Heart right ventricle (tissue), 16 donors: ENCODE measurements around the gene STARD4. TPM values are rescaled to one million over a fixed set of nuclear protein-coding genes. Genes with fewer than 3 reads are reported as not detected.

ENCODE experiments used
- ATAC-seq, 8 donors: fragments of 200-7000 bp; cut with Tn5 transposase; one replicate each; pipeline ENCODE4 v1.9.1; 2020; ENCODE audit warnings: mild to moderate bottlenecking in 8 of 8, moderate library complexity in 8 of 8, moderate number of reproducible peaks in 1 of 8
- DNase-seq, 2 donors: peaks; one replicate each; pipeline ENCODE4 v3.0.0-alpha.2; 2020
- H3K27ac ChIP-seq, 10 donors: fragments of 200-600 bp; sonication (generic) in 2 of 10; one replicate each; pipeline versions ENCODE4 v1.5.0 to v1.8.0; 2020 to 2022; ENCODE audit warnings: mild to moderate bottlenecking in 3 of 10
- H3K27me3 ChIP-seq, 7 donors: fragments of 200-600 bp; one replicate each; pipeline ENCODE4 v1.8.0; 2021 to 2022; ENCODE audit warnings: mild to moderate bottlenecking in 2 of 7
- H3K36me3 ChIP-seq, 9 donors: fragments of 200-600 bp; sonication (generic) in 1 of 9; one replicate each; pipeline versions ENCODE4 v1.5.0 to v1.8.0; 2020 to 2022; ENCODE audit warnings: mild to moderate bottlenecking in 2 of 9
- H3K4me1 ChIP-seq, 9 donors: fragments of 200-600 bp; sonication (generic) in 1 of 9; one replicate each; pipeline versions ENCODE4 v1.5.0 to v1.8.0; 2020 to 2022; ENCODE audit warnings: mild to moderate bottlenecking in 4 of 9
- H3K4me3 ChIP-seq, 10 donors: fragments of 200-600 bp; sonication (generic) in 2 of 10; one replicate each; pipeline versions ENCODE4 v1.5.0 to v1.8.0; 2020 to 2022; ENCODE audit warnings: mild to moderate bottlenecking in 7 of 10, moderate library complexity in 2 of 10
- H3K9me3 ChIP-seq, 11 donors: fragments of 200-600 bp in 10 of 11; sonication (generic) in 2 of 11; one replicate each; pipeline versions ENCODE4 v1.5.0 to v1.8.0; 2013 to 2022; ENCODE audit warnings: mild to moderate bottlenecking in 2 of 11, control low read depth in 1 of 11, moderate library complexity in 1 of 11
- WGBS, 2 donors: extraction: QIAGEN DNeasy Blood & Tissue Kit; methylation state at CpG; one replicate each; pipeline ENCODE4 v1.1.7; 2013; ENCODE audit warnings: inconsistent platforms in 1 of 2; 5-methylcytosine and 5-hydroxymethylcytosine counted together
- intact Hi-C, 10 donors: fragments of 100-400 bp; cut with DNase I; formaldehyde crosslinking; loops; one replicate each; pipeline versions ENCODE4 v1.11.1 to v1.14.2; 2022
- polyA plus RNA-seq, 2 donors: library from polyadenylated mRNA; stranded (reverse); fragments of 200-250 nt; gene quantifications; one replicate each; pipeline ENCODE4 v1.2.3, GENCODE V29; 2013
- total RNA-seq, 10 donors: library from RNA; stranded (reverse); fragmentation: NEBNext Ultra II Directional in 3 of 10; extraction: Animal tissue kit (Norgen Biotek cat#: 25700) in 3 of 10; gene quantifications; one replicate each; pipeline versions ENCODE4 v1.2.1 to v1.2.4, GENCODE V29; 2021 to 2023
- TF ChIP-seq, protein P1 (sequence below), 9 donors: fragments of 200-600 bp; sonication (generic) in 2 of 9; IDR thresholded peaks; one replicate each; pipeline versions ENCODE4 v1.5.0 to v1.8.0; 2021 to 2022; ENCODE audit warnings: antibody characterized with exemption in 9 of 9, mild to moderate bottlenecking in 5 of 9, moderate library complexity in 1 of 9
- donor health status: Arrhythmogenic right ventricular cardiomyopathy.
- donor health status: ischemic (EF 13 %, LVEDD 7.1; RV severe dilation, severe dysfunction).
- donor health status: healthy with polysubstance abuse.
- donor health status: DM: no; HTN: yes; CAD: no.
- donor health status: DM: no; HTN: no; CAD: no.
- donor health status: ischemic (EF 25% LVEDD 6.9; RV normal size, moderate dysfunction).
- donor health status: ischemic (EF 25% LVEDD 5.7; RV mildly dilated, moderate dysfunction).
- donor health status: healthy.
- donor health status: DM: yes; HTN: yes; CAD: no.
- donor health status: Ischemic cardiomyopathy.
- donor health status: ischemic (EF 35%, LVEDD 5.7; RV mildly dilated, moderate dysfunction).
- donor health status: nonischemic (EF 11% LVEDD 7.7; RV severe dilation, severe dysfunction).
- donor health status: DM: yes; HTN: yes; CAD: no.
- donor health status: PGD.
- donor health status: ischemic (EF 29% LVEDD 5.4; RV normal size, mild dysfunction).
- donor health status: nonischemic (EF 23%, LVEDD 6.1; RV moderate dilation, normal function).

The STARD4 gene
- total and polyA plus RNA-seq, 12 donors, result 2.9 to 14.0 (median 6.1) TPM

DNA sequence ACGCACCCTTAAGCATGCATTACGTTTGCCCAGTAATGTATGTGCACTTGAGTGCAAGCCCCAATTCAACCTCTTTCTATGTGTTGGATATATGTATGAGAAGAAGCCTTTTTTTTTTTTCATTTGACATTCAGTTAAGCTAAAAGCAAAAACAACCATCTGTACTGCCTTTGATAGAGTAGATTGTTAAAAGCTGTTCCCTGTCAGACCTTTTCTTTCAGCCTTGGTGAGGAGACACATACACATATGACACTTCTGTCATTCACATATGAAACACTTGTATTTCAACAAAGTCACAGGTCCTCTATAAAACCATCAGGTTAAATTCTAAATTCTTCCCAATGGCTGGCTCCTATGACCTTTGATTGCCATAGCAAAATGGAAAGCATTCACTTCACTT, 40.2 kb upstream of the STARD4 start:
- DNase-seq, result no peak
- no peak overlapping the region for H3K4me3 ChIP-seq
- intact Hi-C loops, result loop anchor here in 7 of 10 donors (5.0 to 10.0 kb wide), 8 partner anchors 122 to 595 kb away; partner anchors contain the start of gene NREP (in 4 of the 7)
- TF ChIP-seq, protein P1, sequence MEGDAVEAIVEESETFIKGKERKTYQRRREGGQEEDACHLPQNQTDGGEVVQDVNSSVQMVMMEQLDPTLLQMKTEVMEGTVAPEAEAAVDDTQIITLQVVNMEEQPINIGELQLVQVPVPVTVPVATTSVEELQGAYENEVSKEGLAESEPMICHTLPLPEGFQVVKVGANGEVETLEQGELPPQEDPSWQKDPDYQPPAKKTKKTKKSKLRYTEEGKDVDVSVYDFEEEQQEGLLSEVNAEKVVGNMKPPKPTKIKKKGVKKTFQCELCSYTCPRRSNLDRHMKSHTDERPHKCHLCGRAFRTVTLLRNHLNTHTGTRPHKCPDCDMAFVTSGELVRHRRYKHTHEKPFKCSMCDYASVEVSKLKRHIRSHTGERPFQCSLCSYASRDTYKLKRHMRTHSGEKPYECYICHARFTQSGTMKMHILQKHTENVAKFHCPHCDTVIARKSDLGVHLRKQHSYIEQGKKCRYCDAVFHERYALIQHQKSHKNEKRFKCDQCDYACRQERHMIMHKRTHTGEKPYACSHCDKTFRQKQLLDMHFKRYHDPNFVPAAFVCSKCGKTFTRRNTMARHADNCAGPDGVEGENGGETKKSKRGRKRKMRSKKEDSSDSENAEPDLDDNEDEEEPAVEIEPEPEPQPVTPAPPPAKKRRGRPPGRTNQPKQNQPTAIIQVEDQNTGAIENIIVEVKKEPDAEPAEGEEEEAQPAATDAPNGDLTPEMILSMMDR (IDR thresholded peaks at IDR 0.05), result no peak
- H3K27ac ChIP-seq, result peak overlapping the region in 8 of 10 donors; percentile 46 to 85 (median 72)
- WGBS, 2 donors, result 75 to 84% methylated on average over 2 of the region's 2 CpGs
- no peaks in the 10 kb centered on the region for H3K36me3 ChIP-seq
- no peak for ATAC-seq
- H3K27me3 ChIP-seq, result no peaks in the 10 kb centered on the region
- H3K4me1 ChIP-seq, result peaks cover 2 to 38% (median 28%) of the 10 kb centered on the region in 9 donors
- no peaks in the 10 kb centered on the region for H3K9me3 ChIP-seq

DNA sequence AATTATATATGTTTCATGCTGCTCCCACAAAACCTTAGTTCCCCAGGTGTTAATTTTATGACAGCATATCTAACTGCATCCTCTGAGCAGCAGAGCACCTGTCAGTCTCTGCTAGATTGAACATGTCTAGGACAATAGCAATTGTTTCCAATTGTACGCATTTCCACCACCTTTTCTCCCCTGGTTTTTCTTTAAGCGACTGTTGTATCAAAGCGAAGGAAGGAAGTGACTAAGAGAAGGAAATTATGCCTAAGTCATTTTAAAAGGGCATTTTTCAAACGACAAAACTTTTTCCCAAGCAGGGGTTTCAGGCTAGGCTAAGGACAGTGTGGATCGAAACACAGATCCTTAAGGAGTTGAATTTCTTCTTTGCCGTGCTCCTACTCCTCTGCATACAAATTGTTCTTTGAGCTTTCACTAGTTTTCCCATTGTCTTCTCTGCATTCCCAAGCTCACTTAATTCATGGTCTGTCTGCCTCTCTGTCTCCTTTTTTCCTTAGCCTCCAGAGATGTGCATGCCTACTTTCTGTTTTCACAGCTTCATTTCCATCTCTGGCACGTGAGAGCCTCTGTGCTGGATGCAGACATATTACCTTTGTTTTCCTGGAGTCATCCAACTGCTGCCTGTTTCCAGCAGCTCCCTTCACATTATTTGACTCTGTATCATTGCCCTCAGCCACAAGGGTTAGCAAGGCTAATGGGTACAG, 39.4 kb upstream of the STARD4 start:
- no peaks in the 10 kb centered on the region for H3K36me3 ChIP-seq
- DNase-seq (no peak), ATAC-seq (peak in 7 of 8 donors; percentile 30 to 79 (median 46))
- H3K4me1 ChIP-seq, result peaks cover 2 to 38% (median 23%) of the 10 kb centered on the region in 9 donors
- H3K27ac ChIP-seq, result peak overlapping the region; percentile 31 to 85 (median 72)
- TF ChIP-seq, protein P1 (IDR thresholded peaks at IDR 0.05), result no peak
- peak overlapping the region in 4 of 10 donors; percentile 0 to 27 (median 12) for H3K4me3 ChIP-seq
- H3K27me3 ChIP-seq, result no peaks in the 10 kb centered on the region
- 61 to 65% methylated on average over 7 of the region's 7 CpGs for WGBS, 2 donors
- H3K9me3 ChIP-seq, result no peaks in the 10 kb centered on the region
- intact Hi-C loops, result loop anchor here in 9 of 10 donors (1.0 to 10.0 kb wide), 15 partner anchors 39 to 596 kb away; partner anchors contain the start of genes NREP (in 6 of the 9) and STARD4 (in 1 of the 9)

DNA sequence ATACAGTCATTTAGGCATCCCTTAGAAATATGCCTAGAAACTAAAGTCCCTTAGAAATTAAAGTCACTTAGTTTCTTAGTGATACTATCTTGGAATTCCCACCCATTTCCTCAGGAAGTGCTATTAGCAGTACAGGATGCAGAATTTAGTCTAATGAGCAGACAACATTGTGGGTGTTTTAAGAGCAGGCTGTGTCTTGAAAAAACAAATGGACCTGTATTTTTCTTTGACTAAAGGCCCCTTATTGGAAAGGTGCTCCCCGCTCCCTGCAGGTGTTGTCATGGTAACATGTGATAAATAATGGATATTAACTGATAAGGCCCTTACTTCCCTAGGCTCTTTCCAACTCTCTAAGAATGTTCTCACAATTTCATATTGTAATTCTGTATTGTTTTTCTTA, 38.8 kb upstream of the STARD4 start:
- Histone ChIP-seq H3K4me1 (peaks cover 2 to 38% (median 22%) of the 10 kb centered on the region in 9 donors), H3K27ac (peak overlapping the region; percentile 11 to 85 (median 72)), H3K27me3 (no peaks in the 10 kb centered on the region), H3K9me3 (no peaks in the 10 kb centered on the region), H3K36me3 (no peaks in the 10 kb centered on the region), H3K4me3 (peak overlapping the region in 2 of 10 donors; percentile 18 to 21)
- TF ChIP-seq, protein P1 (IDR thresholded peaks at IDR 0.05), result no peak
- no peak for DNase-seq
- peak; percentile 37 to 91 (median 76) for ATAC-seq
- 65 to 86% methylated on average over 1 of the region's 1 CpG for WGBS, 2 donors
- intact Hi-C loops, result loop anchor here in 9 of 10 donors (1.0 to 10.0 kb wide), 15 partner anchors 38 to 596 kb away; partner anchors contain the start of genes NREP (in 6 of the 9) and STARD4 (in 1 of the 9)

DNA sequence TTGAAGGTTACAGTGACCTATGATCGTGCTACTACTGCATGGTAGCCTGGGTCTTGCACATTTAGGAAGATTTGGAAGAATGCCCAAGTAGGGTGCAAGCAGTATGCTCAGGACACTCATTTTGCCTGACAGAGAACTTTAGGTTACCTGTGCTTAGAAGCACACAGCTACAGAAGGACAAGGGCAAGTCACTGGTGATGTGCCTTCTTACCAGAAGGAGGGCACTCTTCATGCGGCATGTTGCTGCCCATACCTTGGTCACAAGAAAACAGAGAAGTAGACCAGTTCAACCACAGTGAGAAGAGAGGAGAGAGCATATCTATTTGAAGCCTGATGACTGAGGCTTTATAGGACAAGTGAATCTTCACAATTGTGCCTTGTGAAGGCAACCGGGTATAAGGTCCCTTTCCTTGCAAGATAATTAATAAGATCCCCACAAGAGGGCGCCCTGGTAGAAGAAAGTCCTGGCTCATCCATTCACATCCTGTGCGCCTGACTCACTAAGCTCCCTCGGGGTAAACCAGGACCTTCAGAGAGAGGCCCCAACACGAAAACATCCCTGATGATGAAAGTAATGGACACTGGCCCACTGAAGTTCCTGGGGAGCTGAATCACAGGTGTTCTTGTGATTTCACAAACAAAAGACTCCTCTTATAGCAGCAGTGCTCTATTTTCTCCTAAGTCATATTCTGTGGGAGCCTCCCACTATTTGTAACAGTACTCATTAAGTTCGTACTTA, 38.1 kb upstream of the STARD4 start:
- peaks cover 2 to 38% (median 22%) of the 10 kb centered on the region in 9 donors for H3K4me1 ChIP-seq
- H3K36me3 ChIP-seq, result no peaks in the 10 kb centered on the region
- TF ChIP-seq, protein P1 (IDR thresholded peaks at IDR 0.05), result peak; percentile 52 to 84 (median 70)
- 26 to 29% methylated on average over 8 of the region's 8 CpGs for WGBS, 2 donors
- ATAC-seq, result peak; percentile 90 to 95 (median 92)
- intact Hi-C loops, result loop anchor here in 9 of 10 donors (1.0 to 10.0 kb wide), 17 partner anchors 38 to 597 kb away; partner anchors contain the start of genes NREP (in 6 of the 9) and STARD4 (in 1 of the 9)
- H3K4me3 ChIP-seq, result peak overlapping the region in 2 of 10 donors; percentile 1 to 21
- H3K27ac ChIP-seq, result peak overlapping the region; percentile 11 to 85 (median 72)
- H3K9me3 ChIP-seq, result no peaks in the 10 kb centered on the region
- peak; percentile 23 to 95 for DNase-seq
- H3K27me3 ChIP-seq, result no peaks in the 10 kb centered on the region
